MM.1S (cell line): Measurements from ENCODE around the gene COX8C.

ENCODE experiments used
- CTCF ChIP-seq: fragments of 300-600 bp; sonication (generic); IDR thresholded peaks from 2 replicates; pipeline ENCODE4 v1.5.1; 2016; ENCODE audit warnings: antibody characterized with exemption, low read length, mixed read lengths
- EZH2phosphoT487 ChIP-seq: fragments of 300-600 bp; sonication (generic); IDR thresholded peaks from 2 replicates; pipeline ENCODE4 v1.6.1; 2018; ENCODE audit warnings: antibody characterized with exemption, low read length

- no peak for TF ChIP-seq CTCF
- TF ChIP-seq EZH2phosphoT487 = no peak
Observed at GRCh38 chr14:93322929-93323599, 23.9 kb upstream of the COX8C start.
